Endothelial cell of umbilical vein (primary cell): Measurements from ENCODE around the gene SCGN.

Experiments
- CTCF ChIP-seq, 2 donors: IDR thresholded peaks; 1 replicate in 1 of 2; 2 replicates in 1 of 2; pipeline ENCODE4 v1.5.1; 2011; ENCODE audit warnings: low read length in 2 of 2, mild to moderate bottlenecking in 2 of 2, moderate library complexity in 2 of 2, control low read depth in 1 of 2, inconsistent platforms in 1 of 2, low read depth in 1 of 2; ENCODE audit not compliant: insufficient read depth in 1 of 2; ENCODE audit errors: extremely low read depth in 1 of 2
- EZH2 ChIP-seq: IDR thresholded peaks from 2 replicates; pipeline ENCODE4 v1.6.1; 2012; ENCODE audit warnings: borderline replicate concordance, low read depth, mild to moderate bottlenecking, moderate library complexity, low read length, inconsistent platforms; ENCODE audit not compliant: severe bottlenecking
- JUN ChIP-seq: IDR thresholded peaks from 2 replicates; pipeline ENCODE4 v1.6.1; 2011; ENCODE audit warnings: borderline replicate concordance, low read depth; ENCODE audit not compliant: insufficient read length, insufficient read depth
- MAX ChIP-seq: IDR thresholded peaks from 2 replicates; pipeline ENCODE4 v1.6.1; 2011; ENCODE audit not compliant: insufficient read depth, insufficient read length
- MYC ChIP-seq: IDR thresholded peaks from one replicate; pipeline ENCODE4 v1.6.1; 2011; ENCODE audit warnings: mild to moderate bottlenecking, low read depth, low read length
- POLR2AphosphoS5 ChIP-seq: IDR thresholded peaks from 2 replicates; pipeline ENCODE4 v1.6.1; 2012; ENCODE audit warnings: low read depth, mild to moderate bottlenecking, control low read depth, low read length, moderate library complexity; ENCODE audit not compliant: insufficient read depth

GRCh38 chr6:25689966-25690365 lies 38.0 kb downstream of the SCGN start:
- TF ChIP-seq EZH2 (no peak), CTCF (IDR thresholded peaks at IDR 0.05; ENCODE audit: extremely low read depth in 1 of 2, insufficient read depth in 1 of 2, low read depth in 1 of 2, low read length in 2 of 2) (no peak), MYC (no peak), POLR2AphosphoS5 (no peak), JUN (no peak), MAX (no peak)
